Endodermal cell (in vitro differentiated cells): ENCODE data around the gene POP7. TPM values are rescaled to one million over a fixed set of nuclear protein-coding genes. Genes with fewer than 3 reads are reported as not detected.
A peak's percentile ranks its signal among the peaks of the same experiment; 100 is the strongest.

Source experiments
- DNase-seq: peaks from one replicate; pipeline ENCODE4 v3.0.0-alpha.2; 2017
- H3K27ac ChIP-seq: 2 replicates; pipeline ENCODE4 v1.5.1; 2013; ENCODE audit warnings: mild to moderate bottlenecking, low read depth, low read length, moderate library complexity
- H3K27me3 ChIP-seq: 2 replicates; pipeline ENCODE4 v1.6.1; 2013; ENCODE audit warnings: mild to moderate bottlenecking, low read length, moderate library complexity; ENCODE audit not compliant: insufficient read depth, control insufficient read depth, poor library complexity, severe bottlenecking
- H3K36me3 ChIP-seq: 2 replicates; pipeline ENCODE4 v1.7.0; 2013; ENCODE audit warnings: mild to moderate bottlenecking, low read length, moderate library complexity; ENCODE audit not compliant: control insufficient read depth, insufficient read depth
- H3K4me1 ChIP-seq: one replicate; pipeline ENCODE4 v1.7.0; 2013; ENCODE audit warnings: low read length; ENCODE audit not compliant: control insufficient read depth, insufficient read depth
- H3K4me3 ChIP-seq: 2 replicates; pipeline ENCODE4 v1.5.1; 2013; ENCODE audit warnings: mild to moderate bottlenecking, low read length, moderate library complexity
- H3K9ac ChIP-seq: 2 replicates; pipeline ENCODE4 v1.6.1; 2013; ENCODE audit warnings: mild to moderate bottlenecking, low read length, moderate library complexity; ENCODE audit not compliant: poor library complexity, severe bottlenecking; ENCODE audit errors: extremely low read depth
- H3K9me3 ChIP-seq: 2 replicates; pipeline ENCODE4 v1.6.1; 2013; ENCODE audit warnings: mild to moderate bottlenecking, low read length, moderate library complexity; ENCODE audit not compliant: control insufficient read depth
- H3K27ac Mint-ChIP-seq: 2 replicates; pipeline ENCODE4 v1.8.0; 2020; ENCODE audit warnings: mixed read lengths
- H3K27me3 Mint-ChIP-seq: 2 replicates; pipeline ENCODE4 v1.8.0; 2021; ENCODE audit warnings: mild to moderate bottlenecking, mixed read lengths; ENCODE audit not compliant: insufficient read depth
- H3K36me3 Mint-ChIP-seq: 2 replicates; pipeline ENCODE4 v1.8.0; 2020; ENCODE audit warnings: low read depth, mixed read lengths
- H3K4me1 Mint-ChIP-seq: 2 replicates; pipeline ENCODE4 v1.8.0; 2020; ENCODE audit warnings: mixed read lengths
- H3K4me3 Mint-ChIP-seq: 2 replicates; pipeline ENCODE4 v1.8.0; 2020; ENCODE audit warnings: mild to moderate bottlenecking, moderate library complexity, mixed read lengths
- H3K9me3 Mint-ChIP-seq: 2 replicates; pipeline ENCODE4 v1.8.0; 2020; ENCODE audit warnings: mild to moderate bottlenecking, mixed read lengths
- WGBS, 2 experiments: methylation state at CpG; one replicate each; pipeline versions ENCODE4 v1.1.5 to v1.1.7; 2013; ENCODE audit warnings: missing lambda C conversion rate in 2 of 2, mixed read lengths in 1 of 2; ENCODE audit not compliant: insufficient coverage in 1 of 2, insufficient read length in 1 of 2; 5-methylcytosine and 5-hydroxymethylcytosine counted together
- total RNA-seq, 2 donors: library from RNA; stranded (reverse); fragmentation: NEBNext Ultra II Directional in 1 of 2; extraction: Animal tissue kit (Norgen Biotek cat#: 25700) in 1 of 2; gene quantifications; 2 replicates in 1 of 2; 3 replicates in 1 of 2; pipeline ENCODE4 v1.2.1, GENCODE V29; 2021
- TF ChIP-seq, protein P1 (sequence below): fragments of 200-600 bp; sonication (generic); conservative IDR thresholded peaks from 2 replicates; pipeline ENCODE4 v1.5.0; 2021; ENCODE audit warnings: antibody characterized with exemption, mild to moderate bottlenecking

Gene POP7
- total RNA-seq, 2 donors from 2014 or later = 51.7 to 59.2 TPM

- H3K9ac ChIP-seq = peak overlapping the region; percentile 59
- H3K4me1 ChIP-seq = no peaks in the 10 kb centered on the region
- peak overlapping the region; percentile 87 for H3K4me3 ChIP-seq
- 0% methylated on average over 11 to 31 of the region's 34 CpGs for WGBS, 2 experiments
- H3K36me3 ChIP-seq = peaks cover 19% of the 10 kb centered on the region
- TF ChIP-seq, protein P1, sequence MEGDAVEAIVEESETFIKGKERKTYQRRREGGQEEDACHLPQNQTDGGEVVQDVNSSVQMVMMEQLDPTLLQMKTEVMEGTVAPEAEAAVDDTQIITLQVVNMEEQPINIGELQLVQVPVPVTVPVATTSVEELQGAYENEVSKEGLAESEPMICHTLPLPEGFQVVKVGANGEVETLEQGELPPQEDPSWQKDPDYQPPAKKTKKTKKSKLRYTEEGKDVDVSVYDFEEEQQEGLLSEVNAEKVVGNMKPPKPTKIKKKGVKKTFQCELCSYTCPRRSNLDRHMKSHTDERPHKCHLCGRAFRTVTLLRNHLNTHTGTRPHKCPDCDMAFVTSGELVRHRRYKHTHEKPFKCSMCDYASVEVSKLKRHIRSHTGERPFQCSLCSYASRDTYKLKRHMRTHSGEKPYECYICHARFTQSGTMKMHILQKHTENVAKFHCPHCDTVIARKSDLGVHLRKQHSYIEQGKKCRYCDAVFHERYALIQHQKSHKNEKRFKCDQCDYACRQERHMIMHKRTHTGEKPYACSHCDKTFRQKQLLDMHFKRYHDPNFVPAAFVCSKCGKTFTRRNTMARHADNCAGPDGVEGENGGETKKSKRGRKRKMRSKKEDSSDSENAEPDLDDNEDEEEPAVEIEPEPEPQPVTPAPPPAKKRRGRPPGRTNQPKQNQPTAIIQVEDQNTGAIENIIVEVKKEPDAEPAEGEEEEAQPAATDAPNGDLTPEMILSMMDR = no peak
- no peak for DNase-seq
- H3K27ac ChIP-seq = peak overlapping the region; percentile 98
- H3K9me3 Mint-ChIP-seq = no peaks in the 10 kb centered on the region
- peaks cover 18% of the 10 kb centered on the region for H3K36me3 Mint-ChIP-seq
- H3K27me3 Mint-ChIP-seq = peaks cover 31% of the 10 kb centered on the region
- peak overlapping the region; percentile 61 for H3K27ac Mint-ChIP-seq
- peaks cover 8% of the 10 kb centered on the region for H3K27me3 ChIP-seq
- no peaks in the 10 kb centered on the region for H3K9me3 ChIP-seq
- peak overlapping the region; percentile 84 for H3K4me3 Mint-ChIP-seq
- H3K4me1 Mint-ChIP-seq = peaks cover 2% of the 10 kb centered on the region
Measured at GRCh38 chr7:100673942-100674410, 31.9 kb upstream of the POP7 start.

DNA sequence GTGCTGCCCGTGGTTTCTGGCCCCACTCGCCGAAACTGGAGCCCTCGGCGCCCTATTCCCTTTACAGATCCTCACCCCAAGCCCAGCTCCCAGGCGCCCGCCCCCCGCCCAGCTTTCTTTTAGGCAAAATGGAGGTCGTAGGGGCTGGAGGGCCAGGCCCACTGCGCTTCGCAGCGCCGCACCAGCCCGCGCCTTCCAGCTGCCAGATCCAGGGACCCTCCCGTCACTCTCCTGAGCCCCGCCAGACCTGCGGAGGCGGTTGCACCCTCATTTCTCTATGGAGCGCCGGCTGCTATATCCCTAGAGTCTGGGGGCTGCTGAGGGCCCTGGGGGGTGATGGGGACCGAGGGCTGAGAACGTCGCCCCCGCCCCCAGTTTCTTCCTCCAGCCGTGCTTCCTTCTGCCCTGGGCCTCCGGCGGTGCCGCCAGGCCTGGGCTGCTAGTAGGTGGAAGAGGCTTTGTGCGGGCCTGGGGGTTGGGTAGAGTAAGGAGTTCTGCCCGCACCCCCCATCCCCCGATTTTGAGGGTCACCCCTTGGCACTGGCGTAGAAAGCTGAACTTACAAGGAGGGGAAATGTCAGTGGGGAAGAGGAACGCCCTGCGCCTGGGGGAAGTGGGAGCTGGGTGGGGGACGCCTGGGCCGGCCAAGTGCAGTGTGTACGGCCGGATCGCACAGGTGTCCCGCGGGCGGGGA is 31.4 kb upstream of the POP7 start:
- Histone ChIP-seq H3K36me3 (peaks cover 20% of the 10 kb centered on the region), H3K4me3 (peak overlapping the region; percentile 87), H3K27ac (peak overlapping the region; percentile 32), H3K9me3 (no peaks in the 10 kb centered on the region), H3K4me1 (no peaks in the 10 kb centered on the region), H3K27me3 (peaks cover 8% of the 10 kb centered on the region), H3K9ac (peak overlapping the region; percentile 59)
- Mint-ChIP-seq H3K9me3 (no peaks in the 10 kb centered on the region), H3K4me1 (peaks cover 5% of the 10 kb centered on the region), H3K27ac (peak overlapping the region; percentile 74), H3K27me3 (peaks cover 27% of the 10 kb centered on the region), H3K36me3 (peaks cover 21% of the 10 kb centered on the region), H3K4me3 (peak overlapping the region; percentile 84)
- peak; percentile 76 for DNase-seq
- TF ChIP-seq, protein P1 = no peak
- 1% methylated on average over 12 to 43 of the region's 43 CpGs for WGBS, 2 experiments

DNA sequence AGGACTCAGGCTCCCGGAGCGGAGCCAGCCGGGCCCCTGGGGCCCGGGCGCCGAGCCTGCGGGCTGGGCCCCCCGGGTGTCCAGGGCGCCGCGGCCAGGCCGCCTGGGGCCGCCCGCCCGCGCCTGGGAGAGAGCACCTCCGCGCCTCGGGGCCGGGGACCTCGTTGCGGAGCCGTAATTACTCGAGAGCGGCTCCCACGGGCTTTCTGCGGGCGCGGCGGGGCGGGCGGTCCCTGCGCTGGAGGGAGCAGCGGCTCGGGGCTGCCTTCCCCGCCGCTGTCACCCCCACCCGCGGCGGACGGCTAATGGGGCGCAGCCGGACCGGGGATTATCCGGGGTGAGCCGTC is 30.8 kb upstream of the POP7 start:
- peaks cover 25% of the 10 kb centered on the region for H3K36me3 ChIP-seq
- 0 to 1% methylated on average over 12 to 46 of the region's 46 CpGs for WGBS, 2 experiments
- H3K27ac ChIP-seq = no peak overlapping the region
- peak overlapping the region; percentile 87 for H3K4me3 ChIP-seq
- no peaks in the 10 kb centered on the region for H3K9me3 Mint-ChIP-seq
- no peak overlapping the region for H3K27ac Mint-ChIP-seq
- DNase-seq = no peak
- H3K9ac ChIP-seq = peak overlapping the region; percentile 59
- TF ChIP-seq, protein P1 = no peak
- H3K4me1 ChIP-seq = no peaks in the 10 kb centered on the region
- peaks cover 8% of the 10 kb centered on the region for H3K27me3 ChIP-seq
- peak overlapping the region; percentile 84 for H3K4me3 Mint-ChIP-seq
- H3K9me3 ChIP-seq = no peaks in the 10 kb centered on the region
- peaks cover 22% of the 10 kb centered on the region for H3K27me3 Mint-ChIP-seq
- H3K36me3 Mint-ChIP-seq = peaks cover 21% of the 10 kb centered on the region
- peaks cover 5% of the 10 kb centered on the region for H3K4me1 Mint-ChIP-seq
